ENCODE results near the gene PLVAP. TPM values are rescaled to one million over a fixed set of nuclear protein-coding genes. Genes with fewer than 3 reads are reported as not detected.

The PLVAP gene, protein sequence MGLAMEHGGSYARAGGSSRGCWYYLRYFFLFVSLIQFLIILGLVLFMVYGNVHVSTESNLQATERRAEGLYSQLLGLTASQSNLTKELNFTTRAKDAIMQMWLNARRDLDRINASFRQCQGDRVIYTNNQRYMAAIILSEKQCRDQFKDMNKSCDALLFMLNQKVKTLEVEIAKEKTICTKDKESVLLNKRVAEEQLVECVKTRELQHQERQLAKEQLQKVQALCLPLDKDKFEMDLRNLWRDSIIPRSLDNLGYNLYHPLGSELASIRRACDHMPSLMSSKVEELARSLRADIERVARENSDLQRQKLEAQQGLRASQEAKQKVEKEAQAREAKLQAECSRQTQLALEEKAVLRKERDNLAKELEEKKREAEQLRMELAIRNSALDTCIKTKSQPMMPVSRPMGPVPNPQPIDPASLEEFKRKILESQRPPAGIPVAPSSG
- polyA plus RNA-seq (2013, experiment 1 of 2): 0.06 TPM
- 0.08 TPM for polyA plus RNA-seq (2013, experiment 2 of 2)

DNA sequence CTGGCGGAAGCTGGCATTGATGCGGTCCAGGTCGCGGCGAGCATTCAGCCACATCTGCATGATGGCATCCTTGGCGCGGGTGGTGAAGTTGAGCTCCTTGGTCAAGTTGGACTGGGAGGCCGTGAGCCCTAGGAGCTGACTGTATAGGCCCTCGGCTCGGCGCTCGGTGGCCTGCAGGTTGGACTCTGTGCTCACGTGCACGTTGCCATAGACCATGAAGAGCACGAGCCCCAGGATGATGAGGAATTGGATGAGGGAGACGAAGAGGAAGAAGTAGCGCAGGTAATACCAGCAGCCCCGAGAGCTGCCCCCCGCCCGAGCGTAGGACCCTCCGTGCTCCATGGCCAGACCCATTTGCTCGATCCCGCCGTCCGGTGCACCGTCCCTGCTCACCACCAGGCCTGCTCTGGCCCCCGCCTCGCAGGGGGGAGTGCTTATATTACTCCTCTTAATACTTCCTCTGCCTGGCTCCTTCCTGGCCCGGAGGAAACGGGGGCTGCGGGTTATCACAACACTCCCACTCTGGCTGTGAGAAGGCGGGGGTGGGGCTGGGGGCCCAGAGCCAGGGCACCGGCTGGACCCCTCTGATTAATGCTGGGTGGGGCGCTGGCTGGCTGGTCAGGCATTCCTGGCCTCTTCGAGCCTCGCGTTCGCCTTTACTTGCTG lies at the start of gene PLVAP:
TSS of gene PLVAP (minus strand) at position 408 of the 666 bp plus-strand sequence. CDS start at position 354, 54 bp downstream.
- Histone ChIP-seq H4K8ac (ENCODE audit: low read depth, low read length) (no peak within 1 kb of the TSS), H2BK5ac (ENCODE audit: low read length) (no peak within 1 kb of the TSS), H4K5ac (ENCODE audit: low read length) (no peak within 1 kb of the TSS), H3K4me1 (ENCODE audit: control insufficient read depth, low read depth, low read length) (no peaks in the 10 kb centered on the region), H3K4me3 (ENCODE audit: low read length) (no peak within 1 kb of the TSS), H2BK15ac (replicated peaks; ENCODE audit: low read depth) (no peak within 1 kb of the TSS), H3K27me3 (ENCODE audit: insufficient read depth, low read length, poor library complexity) (no peaks in the 10 kb centered on the region), H3K79me1 (ENCODE audit: low read length) (no peaks in the 10 kb centered on the region), H2AK5ac (ENCODE audit: low read length) (no peak within 1 kb of the TSS), H3K4ac (ENCODE audit: low read depth, low read length) (no peak within 1 kb of the TSS), H3K56ac (ENCODE audit: low read length) (no peak within 1 kb of the TSS), H3K36me3 (ENCODE audit: control insufficient read depth, insufficient read depth, low read length) (no peaks in the 10 kb centered on the region), H3K4me2 (ENCODE audit: low read length) (no peak within 1 kb of the TSS), H3K79me2 (ENCODE audit: control insufficient read depth, insufficient read depth, low read length) (no peaks in the 10 kb centered on the region), H2BK120ac (ENCODE audit: low read depth, low read length) (no peak within 1 kb of the TSS), H3K23ac (ENCODE audit: low read length) (no peak within 1 kb of the TSS), H3K27ac (ENCODE audit: low read depth, low read length) (no peak within 1 kb of the TSS), H3K9ac (ENCODE audit: low read length) (no peak within 1 kb of the TSS), H3K18ac (ENCODE audit: low read length) (no peak within 1 kb of the TSS)
- DNase-seq: no peak
- WGBS (ENCODE audit: extremely low coverage, insufficient coverage, low lambda C conversion rate): no CpG with 5 or more reads among the region's 39 CpGs

DNA sequence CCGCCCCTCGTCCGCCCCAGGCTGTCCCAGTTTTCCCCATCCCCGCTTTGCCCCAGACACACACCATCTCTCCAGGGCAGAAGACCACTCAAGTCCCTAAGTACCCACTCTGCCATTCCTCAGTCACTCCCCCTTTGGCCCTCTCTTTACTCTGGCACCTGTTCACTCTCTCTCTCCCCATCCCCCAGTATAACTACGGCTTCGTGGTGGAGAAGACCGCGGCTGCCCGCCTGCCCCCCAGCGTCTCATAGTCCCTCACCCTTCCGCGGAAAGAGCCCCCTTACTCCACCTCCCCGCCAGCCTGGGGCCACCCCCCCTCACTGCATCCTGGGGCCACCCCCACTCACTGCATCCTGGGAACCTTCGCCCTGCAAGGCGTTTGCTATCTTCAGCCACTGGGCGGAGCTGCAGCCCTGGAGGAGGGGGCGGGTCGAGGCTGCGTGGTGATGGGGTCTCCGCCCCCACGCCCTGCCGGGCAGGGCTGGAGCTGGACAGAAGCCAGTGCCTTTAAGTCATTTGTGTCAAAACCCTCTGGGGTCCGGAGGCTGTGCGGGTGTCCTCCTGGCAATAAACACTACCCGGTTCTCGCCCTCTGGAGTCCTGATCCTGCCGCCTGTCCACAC lies 47.7 kb upstream of the PLVAP start:
- H3K4ac ChIP-seq (ENCODE audit: low read depth, low read length): no peak overlapping the region
- H3K36me3 ChIP-seq (ENCODE audit: control insufficient read depth, insufficient read depth, low read length): no peaks in the 10 kb centered on the region
- H3K4me3 ChIP-seq (ENCODE audit: low read length): no peak overlapping the region
- no peak overlapping the region for H3K23ac ChIP-seq (ENCODE audit: low read length)
- no peaks in the 10 kb centered on the region for H3K79me2 ChIP-seq (ENCODE audit: control insufficient read depth, insufficient read depth, low read length)
- H4K5ac ChIP-seq (ENCODE audit: low read length): no peak overlapping the region
- H3K9ac ChIP-seq (ENCODE audit: low read length): peak overlapping the region; percentile 50
- DNase-seq: peak; percentile 85
- H3K56ac ChIP-seq (ENCODE audit: low read length): no peak overlapping the region
- H3K27ac ChIP-seq (ENCODE audit: low read depth, low read length): no peak overlapping the region
- no peak overlapping the region for H2AK5ac ChIP-seq (ENCODE audit: low read length)
- no peaks in the 10 kb centered on the region for H3K27me3 ChIP-seq (ENCODE audit: insufficient read depth, low read length, poor library complexity)
- no peak overlapping the region for H2BK15ac ChIP-seq (replicated peaks; ENCODE audit: low read depth)
- no peak overlapping the region for H2BK5ac ChIP-seq (ENCODE audit: low read length)
- no peaks in the 10 kb centered on the region for H3K79me1 ChIP-seq (ENCODE audit: low read length)
- no CpG with 5 or more reads among the region's 27 CpGs for WGBS (ENCODE audit: extremely low coverage, insufficient coverage, low lambda C conversion rate)
- no peak overlapping the region for H3K18ac ChIP-seq (ENCODE audit: low read length)
- H2BK120ac ChIP-seq (ENCODE audit: low read depth, low read length): no peak overlapping the region
- H3K4me1 ChIP-seq (ENCODE audit: control insufficient read depth, low read depth, low read length): no peaks in the 10 kb centered on the region
- peak overlapping the region; percentile 31 for H3K4me2 ChIP-seq (ENCODE audit: low read length)
- no peak overlapping the region for H4K8ac ChIP-seq (ENCODE audit: low read depth, low read length)

DNA sequence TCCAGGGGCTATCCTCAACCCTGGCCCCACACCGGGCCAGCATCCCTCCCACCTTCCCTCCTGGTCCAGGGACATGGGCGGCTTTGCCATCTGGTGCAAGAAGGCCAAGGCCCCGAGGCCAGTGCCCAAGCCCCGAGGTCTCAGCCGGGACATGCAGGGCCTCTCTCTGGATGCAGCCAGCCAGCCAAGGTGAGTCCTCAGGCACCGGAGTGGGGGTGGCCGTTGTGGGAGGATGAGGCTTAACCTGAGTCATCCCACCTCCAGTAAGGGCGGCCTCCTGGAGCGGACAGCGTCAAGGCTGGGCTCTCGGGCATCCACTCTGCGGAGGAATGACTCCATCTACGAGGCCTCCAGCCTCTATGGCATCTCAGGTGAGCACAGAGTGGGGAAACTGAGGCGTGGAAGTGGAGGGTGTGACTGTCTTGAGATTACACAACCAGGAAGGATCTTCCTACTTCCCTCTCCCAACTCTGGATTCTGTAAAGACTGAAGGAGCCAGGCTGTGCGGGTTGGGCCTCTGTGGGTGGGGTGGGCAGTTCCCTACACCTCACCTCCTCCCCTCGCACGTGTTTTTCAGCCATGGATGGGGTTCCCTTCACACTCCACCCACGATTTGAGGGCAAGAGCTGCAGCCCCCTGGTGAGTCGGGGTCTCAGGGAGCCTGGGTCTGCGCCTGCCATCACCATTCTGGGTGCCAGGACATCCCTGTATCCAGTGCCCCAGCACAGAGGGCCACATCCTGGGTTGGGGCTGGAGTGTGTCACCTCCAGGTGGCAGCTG lies 46.5 kb upstream of the PLVAP start:
- no peak overlapping the region for H4K8ac ChIP-seq (ENCODE audit: low read depth, low read length)
- no peak overlapping the region for H4K5ac ChIP-seq (ENCODE audit: low read length)
- no peaks in the 10 kb centered on the region for H3K79me1 ChIP-seq (ENCODE audit: low read length)
- no peaks in the 10 kb centered on the region for H3K79me2 ChIP-seq (ENCODE audit: control insufficient read depth, insufficient read depth, low read length)
- DNase-seq: no peak
- no peak overlapping the region for H3K23ac ChIP-seq (ENCODE audit: low read length)
- no peak overlapping the region for H3K4me3 ChIP-seq (ENCODE audit: low read length)
- H3K4me1 ChIP-seq (ENCODE audit: control insufficient read depth, low read depth, low read length): no peaks in the 10 kb centered on the region
- no peak overlapping the region for H2BK15ac ChIP-seq (replicated peaks; ENCODE audit: low read depth)
- no peak overlapping the region for H3K56ac ChIP-seq (ENCODE audit: low read length)
- WGBS (ENCODE audit: extremely low coverage, insufficient coverage, low lambda C conversion rate): no CpG with 5 or more reads among the region's 20 CpGs
- H3K27me3 ChIP-seq (ENCODE audit: insufficient read depth, low read length, poor library complexity): no peaks in the 10 kb centered on the region
- H2BK120ac ChIP-seq (ENCODE audit: low read depth, low read length): no peak overlapping the region
- no peaks in the 10 kb centered on the region for H3K36me3 ChIP-seq (ENCODE audit: control insufficient read depth, insufficient read depth, low read length)
- no peak overlapping the region for H2BK5ac ChIP-seq (ENCODE audit: low read length)
- H3K18ac ChIP-seq (ENCODE audit: low read length): no peak overlapping the region
- H3K27ac ChIP-seq (ENCODE audit: low read depth, low read length): no peak overlapping the region
- H3K4me2 ChIP-seq (ENCODE audit: low read length): no peak overlapping the region
- no peak overlapping the region for H3K4ac ChIP-seq (ENCODE audit: low read depth, low read length)
- H2AK5ac ChIP-seq (ENCODE audit: low read length): no peak overlapping the region
- no peak overlapping the region for H3K9ac ChIP-seq (ENCODE audit: low read length)

- H3K4me3 ChIP-seq (ENCODE audit: low read length): no peak overlapping the region
- H2BK120ac ChIP-seq (ENCODE audit: low read depth, low read length): no peak overlapping the region
- no peaks in the 10 kb centered on the region for H3K4me1 ChIP-seq (ENCODE audit: control insufficient read depth, low read depth, low read length)
- H4K8ac ChIP-seq (ENCODE audit: low read depth, low read length): no peak overlapping the region
- H3K4me2 ChIP-seq (ENCODE audit: low read length): no peak overlapping the region
- no CpG with 5 or more reads among the region's 4 CpGs for WGBS (ENCODE audit: extremely low coverage, insufficient coverage, low lambda C conversion rate)
- DNase-seq: no peak
- no peak overlapping the region for H3K9ac ChIP-seq (ENCODE audit: low read length)
- H3K27me3 ChIP-seq (ENCODE audit: insufficient read depth, low read length, poor library complexity): no peaks in the 10 kb centered on the region
- no peak overlapping the region for H3K18ac ChIP-seq (ENCODE audit: low read length)
- no peaks in the 10 kb centered on the region for H3K36me3 ChIP-seq (ENCODE audit: control insufficient read depth, insufficient read depth, low read length)
- H3K23ac ChIP-seq (ENCODE audit: low read length): no peak overlapping the region
- no peaks in the 10 kb centered on the region for H3K79me1 ChIP-seq (ENCODE audit: low read length)
- H2AK5ac ChIP-seq (ENCODE audit: low read length): no peak overlapping the region
- no peak overlapping the region for H3K27ac ChIP-seq (ENCODE audit: low read depth, low read length)
- no peaks in the 10 kb centered on the region for H3K79me2 ChIP-seq (ENCODE audit: control insufficient read depth, insufficient read depth, low read length)
- H3K4ac ChIP-seq (ENCODE audit: low read depth, low read length): no peak overlapping the region
- no peak overlapping the region for H3K56ac ChIP-seq (ENCODE audit: low read length)
- no peak overlapping the region for H2BK5ac ChIP-seq (ENCODE audit: low read length)
- H2BK15ac ChIP-seq (replicated peaks; ENCODE audit: low read depth): no peak overlapping the region
- H4K5ac ChIP-seq (ENCODE audit: low read length): no peak overlapping the region
Observed at GRCh38 chr19:17421942-17422341, 44.8 kb upstream of the PLVAP start.

DNA sequence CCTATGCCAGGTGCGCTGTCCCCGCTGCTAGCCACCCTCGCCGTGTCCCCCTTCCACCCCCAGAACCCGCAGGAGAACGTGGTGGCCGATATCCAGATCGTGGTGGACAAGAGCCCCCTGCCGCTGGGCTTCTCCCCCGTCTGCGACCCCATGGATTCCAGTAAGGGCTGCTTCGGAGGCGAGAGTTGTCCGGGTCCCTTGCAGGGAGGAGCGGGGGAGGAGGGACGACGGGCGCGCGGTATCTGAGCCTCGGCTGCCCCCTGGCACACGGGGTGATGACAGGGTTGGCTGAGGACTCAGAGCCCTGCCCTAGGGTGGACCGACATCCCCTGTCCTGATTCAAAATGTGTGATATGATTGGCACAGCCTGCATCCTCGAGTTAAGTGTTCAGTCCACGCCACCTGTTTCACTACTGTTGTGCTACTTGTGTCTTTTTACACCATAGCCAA lies 43.4 kb upstream of the PLVAP start:
- Histone ChIP-seq H3K4me2 (ENCODE audit: low read length) (peak overlapping the region; percentile 91), H3K56ac (ENCODE audit: low read length) (peak overlapping the region; percentile 89), H3K79me1 (ENCODE audit: low read length) (no peaks in the 10 kb centered on the region), H3K27me3 (ENCODE audit: insufficient read depth, low read length, poor library complexity) (no peaks in the 10 kb centered on the region), H3K27ac (ENCODE audit: low read depth, low read length) (no peak overlapping the region), H4K8ac (ENCODE audit: low read depth, low read length) (no peak overlapping the region), H2BK15ac (replicated peaks; ENCODE audit: low read depth) (no peak overlapping the region), H2BK5ac (ENCODE audit: low read length) (no peak overlapping the region), H3K23ac (ENCODE audit: low read length) (no peak overlapping the region), H4K5ac (ENCODE audit: low read length) (no peak overlapping the region), H3K79me2 (ENCODE audit: control insufficient read depth, insufficient read depth, low read length) (no peaks in the 10 kb centered on the region), H3K36me3 (ENCODE audit: control insufficient read depth, insufficient read depth, low read length) (no peaks in the 10 kb centered on the region), H2AK5ac (ENCODE audit: low read length) (peak overlapping the region; percentile 18), H3K4me1 (ENCODE audit: control insufficient read depth, low read depth, low read length) (peaks cover 3% of the 10 kb centered on the region), H3K4ac (ENCODE audit: low read depth, low read length) (no peak overlapping the region), H3K4me3 (ENCODE audit: low read length) (peak overlapping the region; percentile 90), H3K18ac (ENCODE audit: low read length) (peak overlapping the region; percentile 11), H3K9ac (ENCODE audit: low read length) (peak overlapping the region; percentile 77), H2BK120ac (ENCODE audit: low read depth, low read length) (no peak overlapping the region)
- WGBS (ENCODE audit: extremely low coverage, insufficient coverage, low lambda C conversion rate): no CpG with 5 or more reads among the region's 25 CpGs
- DNase-seq: peak; percentile 43
